Endothelial cell of umbilical vein (primary cell): ENCODE measurements around the gene PNPLA1. TPM values are rescaled to one million over a fixed set of nuclear protein-coding genes. Genes with fewer than 3 reads are reported as not detected.

ENCODE experiments used
- BruUV-seq: library from RNA; stranded (reverse); fragments of 400-500 nt; replicated peaks from 2 replicates; lab custom pipeline; 2021; lab: Mats Ljungman, UMichigan
- CTCF ChIA-PET: fragments of 300-600, 350-600 bp; sonication (Branson Sonifier 250); formaldehyde crosslinking; loops from one replicate; lab custom pipeline; 2021; ENCODE audit warnings: antibody characterized with exemption, inconsistent platforms; lab: Charles Lee
- POLR2A ChIA-PET: fragments of 300-600, 350-600 bp; sonication (Branson Sonifier 250); formaldehyde crosslinking; loops from one replicate; lab custom pipeline; 2021; ENCODE audit warnings: antibody characterized with exemption, inconsistent platforms; lab: Charles Lee
- DNase-seq: peaks from one replicate; pipeline ENCODE4 v3.0.0-alpha.2; 2011; ENCODE audit warnings: low read depth, low spot score
- FAIRE-seq: peaks from 2 replicates; lab custom pipeline; 2011; peaks lifted over from hg19 to GRCh38; lab: Jason Lieb, UNC
- H2AFZ ChIP-seq: 2 replicates; pipeline ENCODE4 v1.6.0; 2012; ENCODE audit warnings: low read depth, low read length, control low read depth, inconsistent platforms
- H3K27ac ChIP-seq: 2 replicates; pipeline ENCODE4 v1.5.1; 2011; ENCODE audit warnings: low read depth, mild to moderate bottlenecking, control low read depth, low read length, moderate library complexity; ENCODE audit not compliant: insufficient read depth
- H3K27me3 ChIP-seq, 2 experiments: 2 replicates each; pipeline versions ENCODE4 v1.6.0 to v1.6.1; 2011; ENCODE audit warnings: low read length in 2 of 2, mixed read lengths in 1 of 2; ENCODE audit not compliant: control insufficient read depth in 2 of 2, insufficient read depth in 2 of 2
- H3K36me3 ChIP-seq, 2 experiments: 2 replicates in 1 of 2; 3 replicates in 1 of 2; pipeline ENCODE4 v1.5.1; 2011; ENCODE audit warnings: low read length in 2 of 2, mild to moderate bottlenecking in 1 of 2, moderate library complexity in 1 of 2; ENCODE audit not compliant: control insufficient read depth in 2 of 2, insufficient read depth in 2 of 2; ENCODE audit errors: extremely low read depth in 1 of 2
- H3K4me1 ChIP-seq: 3 replicates; pipeline ENCODE4 v1.5.1; 2011; ENCODE audit warnings: mild to moderate bottlenecking, low read length; ENCODE audit not compliant: control insufficient read depth, insufficient read depth; ENCODE audit errors: extremely low read depth
- H3K4me2 ChIP-seq: 2 replicates; pipeline ENCODE4 v1.6.1; 2011; ENCODE audit warnings: low read length, control low read depth, mixed read lengths; ENCODE audit not compliant: insufficient read depth
- H3K4me3 ChIP-seq, 3 experiments: fragments of 200-600 bp in 1 of 3; sonication (generic), shearing (Covaris generic) in 1 of 3; replicated peaks in 1 of 3; 2 replicates each; pipeline ENCODE4 v1.5.1; 2011 to 2016; ENCODE audit warnings: control low read depth in 3 of 3, low read length in 3 of 3, mild to moderate bottlenecking in 2 of 3, inconsistent platforms in 1 of 3, low read depth in 1 of 3, moderate library complexity in 1 of 3; ENCODE audit not compliant: insufficient read depth in 1 of 3
- H3K79me2 ChIP-seq: 2 replicates; pipeline ENCODE4 v1.6.0; 2012; ENCODE audit warnings: low read length, inconsistent platforms; ENCODE audit not compliant: control insufficient read depth, insufficient read depth
- H3K9ac ChIP-seq: replicated peaks from 2 replicates; pipeline ENCODE3; 2011; ENCODE audit warnings: low read length, control low read depth; ENCODE audit not compliant: insufficient read depth; ENCODE audit errors: extremely low read depth
- H3K9me1 ChIP-seq: replicated peaks from 3 replicates; pipeline ENCODE4 v1.6.0; 2011; ENCODE audit warnings: mild to moderate bottlenecking, low read length; ENCODE audit not compliant: control insufficient read depth, insufficient read depth; ENCODE audit errors: extremely low read depth
- H3K9me3 ChIP-seq: replicated peaks from 2 replicates; pipeline ENCODE4 v1.5.1; 2012; ENCODE audit warnings: low read length, inconsistent platforms; ENCODE audit not compliant: control insufficient read depth, insufficient read depth
- H4K20me1 ChIP-seq: replicated peaks from 2 replicates; pipeline ENCODE3; 2011; ENCODE audit warnings: mild to moderate bottlenecking, low read length; ENCODE audit not compliant: control insufficient read depth, insufficient read depth; ENCODE audit errors: extremely low read depth
- EZH2 ChIP-seq: IDR thresholded peaks from 2 replicates; pipeline ENCODE4 v1.6.1; 2012; ENCODE audit warnings: borderline replicate concordance, low read depth, mild to moderate bottlenecking, moderate library complexity, low read length, inconsistent platforms; ENCODE audit not compliant: severe bottlenecking
- FOS ChIP-seq: IDR thresholded peaks from 2 replicates; pipeline ENCODE4 v1.6.1; 2011; ENCODE audit warnings: mild to moderate bottlenecking, low read length, moderate library complexity, borderline replicate concordance; ENCODE audit not compliant: insufficient read depth
- GATA2 ChIP-seq: IDR thresholded peaks from 2 replicates; pipeline ENCODE4 v1.7.0; 2011; ENCODE audit warnings: low read depth, mild to moderate bottlenecking, moderate library complexity, mixed read lengths, low read length; ENCODE audit not compliant: insufficient read length, insufficient read depth
- JUN ChIP-seq: IDR thresholded peaks from 2 replicates; pipeline ENCODE4 v1.6.1; 2011; ENCODE audit warnings: borderline replicate concordance, low read depth; ENCODE audit not compliant: insufficient read length, insufficient read depth
- MAX ChIP-seq: IDR thresholded peaks from 2 replicates; pipeline ENCODE4 v1.6.1; 2011; ENCODE audit not compliant: insufficient read depth, insufficient read length
- MYC ChIP-seq: IDR thresholded peaks from one replicate; pipeline ENCODE4 v1.6.1; 2011; ENCODE audit warnings: mild to moderate bottlenecking, low read depth, low read length
- POLR2A ChIP-seq: IDR thresholded peaks from 2 replicates; pipeline ENCODE4 v1.6.1; 2012; ENCODE audit warnings: low read depth, mild to moderate bottlenecking, control low read depth, low read length
- POLR2AphosphoS5 ChIP-seq: IDR thresholded peaks from 2 replicates; pipeline ENCODE4 v1.6.1; 2012; ENCODE audit warnings: low read depth, mild to moderate bottlenecking, control low read depth, low read length, moderate library complexity; ENCODE audit not compliant: insufficient read depth
- dilution Hi-C: fragments of 300-500 bp; cut with MboI; formaldehyde crosslinking; loops from one replicate; pipeline ENCODE4 v1.15.0; 2019; ENCODE audit warnings: low sequenced_read_pairs; ENCODE audit not compliant: extremely low pct_ligation_motif_present
- intact Hi-C: fragments of 100-400 bp; cut with micrococcal nuclease; formaldehyde crosslinking; loops from one replicate; pipeline ENCODE4 v1.10.0; 2022
- polyA plus RNA-seq, 4 experiments: library from polyadenylated mRNA; depleted of rRNA in 3 of 4; stranded (reverse) in 3 of 4; unstranded in 1 of 4; fragments of >200 nt; gene quantifications; 2 replicates each; pipeline versions ENCODE4 v1.2.1 to v1.2.3, GENCODE V29; 2011 to 2012; ENCODE audit warnings: missing spikeins in 1 of 4
- total RNA-seq: library from RNA; stranded (reverse); gene quantifications from 2 replicates; pipeline ENCODE4 v1.2.3, GENCODE V29; 2021
- TF ChIP-seq, protein P1 (sequence below), 2 donors: IDR thresholded peaks; 1 replicate in 1 of 2; 2 replicates in 1 of 2; pipeline ENCODE4 v1.5.1; 2011; ENCODE audit warnings: low read length in 2 of 2, mild to moderate bottlenecking in 2 of 2, moderate library complexity in 2 of 2, control low read depth in 1 of 2, inconsistent platforms in 1 of 2, low read depth in 1 of 2; ENCODE audit not compliant: insufficient read depth in 1 of 2; ENCODE audit errors: extremely low read depth in 1 of 2

Gene PNPLA1
- total and polyA plus RNA-seq, 2 donors (not counting 3 experiments of a cell fraction or from before 2014, with no cell fraction given): not detected

DNA sequence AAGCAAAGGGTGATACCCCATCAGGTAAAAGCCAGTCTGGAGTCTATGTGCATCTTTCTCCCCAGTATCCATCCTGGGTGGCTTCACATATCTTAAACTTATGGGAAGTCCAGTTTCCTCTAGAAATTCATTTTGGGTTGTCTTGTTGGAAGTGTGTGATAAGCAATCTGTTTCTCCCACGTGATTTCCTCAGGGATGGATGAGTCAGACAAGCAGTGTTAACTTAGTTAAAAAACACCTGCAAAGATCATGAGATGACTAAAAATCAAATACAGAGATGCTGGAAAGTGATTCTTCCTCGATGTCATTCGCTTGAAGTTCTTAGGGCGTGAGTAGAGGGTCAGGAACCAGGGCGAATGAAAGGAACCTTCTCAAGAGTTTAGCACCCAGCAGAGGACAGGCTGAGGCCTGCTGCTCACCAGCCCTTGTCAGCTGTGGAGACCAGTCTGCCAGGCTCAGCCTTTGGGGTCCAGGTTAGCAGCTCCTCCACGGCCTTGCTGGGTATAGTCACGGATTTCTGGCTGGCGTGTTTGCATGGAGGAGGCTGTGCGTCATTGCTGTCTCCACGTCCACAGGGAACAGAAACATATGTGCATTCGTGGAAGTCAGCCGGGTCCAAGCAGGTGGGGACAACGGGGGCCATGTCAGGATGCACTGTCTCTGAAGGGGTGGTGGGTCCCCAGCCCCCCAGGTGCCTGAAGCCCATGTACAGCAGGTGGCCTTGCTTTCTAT lies 2.8 kb upstream of the PNPLA1 start:
- TF ChIP-seq MYC (no peak), JUN (peak; percentile 35), POLR2A (no peak), FOS (peak; percentile 59), GATA2 (peak; percentile 62), EZH2 (no peak), MAX (peak; percentile 33), POLR2AphosphoS5 (no peak)
- TF ChIP-seq, protein P1, sequence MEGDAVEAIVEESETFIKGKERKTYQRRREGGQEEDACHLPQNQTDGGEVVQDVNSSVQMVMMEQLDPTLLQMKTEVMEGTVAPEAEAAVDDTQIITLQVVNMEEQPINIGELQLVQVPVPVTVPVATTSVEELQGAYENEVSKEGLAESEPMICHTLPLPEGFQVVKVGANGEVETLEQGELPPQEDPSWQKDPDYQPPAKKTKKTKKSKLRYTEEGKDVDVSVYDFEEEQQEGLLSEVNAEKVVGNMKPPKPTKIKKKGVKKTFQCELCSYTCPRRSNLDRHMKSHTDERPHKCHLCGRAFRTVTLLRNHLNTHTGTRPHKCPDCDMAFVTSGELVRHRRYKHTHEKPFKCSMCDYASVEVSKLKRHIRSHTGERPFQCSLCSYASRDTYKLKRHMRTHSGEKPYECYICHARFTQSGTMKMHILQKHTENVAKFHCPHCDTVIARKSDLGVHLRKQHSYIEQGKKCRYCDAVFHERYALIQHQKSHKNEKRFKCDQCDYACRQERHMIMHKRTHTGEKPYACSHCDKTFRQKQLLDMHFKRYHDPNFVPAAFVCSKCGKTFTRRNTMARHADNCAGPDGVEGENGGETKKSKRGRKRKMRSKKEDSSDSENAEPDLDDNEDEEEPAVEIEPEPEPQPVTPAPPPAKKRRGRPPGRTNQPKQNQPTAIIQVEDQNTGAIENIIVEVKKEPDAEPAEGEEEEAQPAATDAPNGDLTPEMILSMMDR (IDR thresholded peaks at IDR 0.05; ENCODE audit: extremely low read depth in 1 of 2, insufficient read depth in 1 of 2, low read depth in 1 of 2, low read length in 2 of 2): no peak
- no peaks in the 10 kb centered on the region for H3K9me1 ChIP-seq
- no peak overlapping the region for H2AFZ ChIP-seq
- H3K4me3 ChIP-seq: no peak overlapping the region
- intact Hi-C loops (no loop called here), dilution Hi-C loops (no loop called here)
- CTCF ChIA-PET: no interaction called here
- peak; percentile 90 for FAIRE-seq
- peaks cover 7% of the 10 kb centered on the region for H3K4me1 ChIP-seq
- no peak overlapping the region for H3K9ac ChIP-seq
- BruUV-seq: no TSS peak
- peaks cover 3 to 6% of the 10 kb centered on the region in 2 experiments for H3K27me3 ChIP-seq
- no peaks in the 10 kb centered on the region for H3K79me2 ChIP-seq
- no peaks in the 10 kb centered on the region for H3K36me3 ChIP-seq
- peaks cover 1% of the 10 kb centered on the region for H3K9me3 ChIP-seq
- no peaks in the 10 kb centered on the region for H4K20me1 ChIP-seq
- peak; percentile 49 for DNase-seq
- H3K27ac ChIP-seq: no peak overlapping the region
- POLR2A ChIA-PET: no interaction called here
- H3K4me2 ChIP-seq: no peak overlapping the region
